Muscle of back (tissue), 11 donors: Measurements from ENCODE around the gene LYPD6. TPM values are rescaled to one million over a fixed set of nuclear protein-coding genes. Genes with fewer than 3 reads are reported as not detected.
A peak's percentile ranks its signal among the peaks of the same experiment; 100 is the strongest.

Source experiments
- DNase-seq, 3 donors: peaks; one replicate each; pipeline versions ENCODE4 v3.0.0 to v3.0.0-alpha.2; 2013
- polyA plus RNA-seq, 10 donors: library from polyadenylated mRNA; unstranded; fragments of 120-200 nt; gene quantifications; one replicate each; pipeline ENCODE4 v1.2.1, GENCODE V29; 2013; ENCODE audit not compliant: insufficient read length in 10 of 10

The LYPD6 gene
- polyA plus RNA-seq, 10 donors: 2.0 to 8.9 (median 2.4) TPM

DNA sequence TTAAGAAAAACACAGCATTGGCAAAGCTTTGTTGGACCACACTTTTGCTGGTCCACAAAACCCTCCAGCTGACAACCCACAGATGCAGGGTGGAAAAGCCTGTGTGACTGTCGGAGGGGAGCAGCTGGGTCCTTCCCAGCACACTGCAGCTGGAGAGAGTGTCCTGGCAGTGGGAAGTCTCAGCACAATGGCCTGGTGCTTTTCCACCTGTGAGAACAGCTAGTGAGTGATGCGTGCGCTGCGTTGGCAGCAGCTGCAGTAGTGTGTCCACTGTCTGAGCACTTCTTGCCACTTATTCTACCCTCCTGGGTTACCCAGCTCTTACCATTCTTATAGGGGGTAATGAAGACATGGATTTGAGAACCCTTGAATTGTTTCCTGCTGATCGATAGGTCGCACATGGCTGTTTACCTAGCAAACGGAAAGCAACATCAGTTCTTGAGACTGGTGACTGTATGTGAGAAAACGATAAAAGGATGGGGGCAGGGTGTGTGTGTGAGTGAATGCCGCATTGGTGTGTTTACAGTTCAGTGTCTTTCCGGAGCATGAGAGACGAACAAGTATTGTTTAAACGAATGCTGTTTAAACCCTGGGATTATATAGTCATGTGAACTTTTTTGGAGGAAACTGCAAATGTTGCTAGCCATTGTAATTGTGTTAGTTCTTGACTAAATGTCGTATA, 69.7 kb downstream of the LYPD6 start:
- no peak for DNase-seq

DNA sequence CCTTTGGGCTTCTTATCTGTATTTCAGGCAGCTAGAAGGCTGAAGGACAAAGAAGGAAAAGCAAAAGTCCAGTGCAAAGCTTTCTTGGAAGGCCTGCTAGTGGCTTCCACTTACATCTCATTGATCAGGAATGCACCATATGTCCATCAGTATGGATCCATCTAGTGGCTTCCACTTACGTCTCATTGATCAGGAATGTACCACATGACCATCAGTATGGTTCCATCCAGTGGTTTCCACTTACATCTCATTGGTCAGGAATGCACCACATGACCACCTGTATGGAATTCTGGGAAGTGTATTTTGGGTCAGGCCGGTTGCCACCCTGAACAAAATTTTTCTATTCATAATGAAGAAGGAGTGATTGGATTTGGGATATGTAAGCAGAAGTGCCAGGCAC, 70.6 kb downstream of the LYPD6 start:
- DNase-seq: peak in 1 of 3 donors; percentile 25

DNA sequence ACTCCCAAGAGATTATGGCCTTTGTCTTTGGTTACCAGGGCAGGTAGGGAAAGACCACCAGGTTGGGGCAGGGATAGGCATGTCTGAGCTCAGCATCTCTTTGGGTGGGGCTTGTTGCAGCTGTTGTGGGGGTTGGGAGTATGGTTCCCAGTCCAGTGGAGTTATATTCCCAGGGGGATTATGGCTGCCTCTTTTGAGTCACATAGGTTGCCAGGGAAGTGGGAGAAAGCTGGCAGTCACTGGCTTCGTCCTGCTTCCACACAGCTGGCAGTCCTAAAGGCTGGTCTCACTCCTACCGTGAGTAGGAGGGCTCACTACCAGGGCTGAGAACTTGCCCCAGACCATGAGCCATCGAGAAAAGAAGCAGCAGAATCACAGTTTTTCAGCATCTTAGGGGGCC, 79.1 kb downstream of the LYPD6 start:
- no peak for DNase-seq

DNA sequence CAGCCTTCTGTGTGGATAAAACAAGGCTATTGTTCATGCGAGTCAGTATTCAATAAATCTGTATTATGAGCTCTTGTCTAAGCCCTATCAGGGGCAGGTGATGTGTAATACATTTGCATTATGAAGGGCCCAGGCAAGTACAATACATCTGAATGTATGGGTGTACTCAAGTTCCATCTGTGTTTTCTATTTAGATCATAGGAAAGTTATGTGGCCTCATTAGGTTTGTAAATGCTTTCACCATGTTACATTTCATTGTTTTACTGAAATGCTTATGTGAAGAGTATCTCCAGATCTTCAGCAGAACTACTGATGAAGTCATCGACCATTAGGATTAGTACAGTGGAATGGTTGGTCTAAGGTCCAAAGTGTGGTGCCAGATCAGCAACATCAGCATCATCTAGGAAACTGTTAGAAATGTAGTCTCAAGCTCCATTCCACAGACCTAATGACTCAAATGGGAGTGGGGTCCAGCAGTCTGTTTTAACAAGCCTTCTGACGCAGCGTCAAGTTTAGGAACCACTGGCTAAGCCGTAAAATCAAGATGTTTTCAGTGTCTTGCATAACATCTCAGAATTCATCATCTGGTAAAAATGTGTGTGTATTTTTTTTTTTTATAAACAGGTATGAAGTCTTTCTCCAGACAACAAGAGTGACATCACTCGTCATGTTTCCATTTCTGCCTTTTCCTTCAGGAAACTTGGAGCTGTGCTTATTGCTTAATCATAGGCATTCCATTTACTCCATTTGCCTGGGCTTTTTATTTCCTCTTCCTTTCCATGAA, 80.5 kb downstream of the LYPD6 start:
- peak in 2 of 3 donors; percentile 29 to 83 for DNase-seq

DNA sequence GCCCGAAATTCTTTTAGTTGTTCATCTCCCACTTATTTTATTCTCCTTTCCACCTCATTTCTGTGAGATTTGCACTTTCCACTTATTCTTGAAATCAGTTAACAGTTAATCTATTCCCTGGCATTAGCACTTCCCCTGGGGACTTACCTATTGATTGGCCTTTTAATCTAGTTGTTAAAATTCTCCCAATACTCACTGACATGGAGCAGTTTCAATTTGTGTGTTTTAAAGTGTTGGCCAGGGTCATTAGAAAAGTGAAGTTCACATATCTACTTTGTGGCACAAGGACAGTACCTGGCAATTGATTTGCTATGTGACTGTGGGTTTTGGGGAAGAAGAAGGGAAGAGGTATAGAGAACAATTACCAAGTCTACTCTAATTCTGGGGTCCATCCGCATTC, 83.1 kb downstream of the LYPD6 start:
- DNase-seq: no peak

DNA sequence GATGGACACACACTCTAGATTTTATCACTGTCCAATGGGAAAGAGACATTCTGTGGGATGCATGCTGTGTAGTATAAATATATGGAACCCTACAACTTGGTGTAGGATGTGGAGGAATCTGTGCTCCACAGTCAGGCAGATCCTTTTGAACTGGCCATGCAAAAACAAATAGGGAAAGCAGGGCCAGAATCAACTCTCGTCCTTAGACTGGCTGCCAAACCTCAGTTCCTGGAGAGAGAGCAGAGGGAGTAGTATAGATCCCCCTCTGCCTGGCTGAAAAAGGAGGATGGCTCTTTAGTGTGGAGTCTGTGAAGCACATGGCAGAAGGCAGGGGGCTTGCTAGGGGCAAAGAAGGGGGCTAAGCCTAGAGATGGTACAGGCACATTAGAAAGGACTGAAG, 84.7 kb downstream of the LYPD6 start:
- DNase-seq: no peak

DNA sequence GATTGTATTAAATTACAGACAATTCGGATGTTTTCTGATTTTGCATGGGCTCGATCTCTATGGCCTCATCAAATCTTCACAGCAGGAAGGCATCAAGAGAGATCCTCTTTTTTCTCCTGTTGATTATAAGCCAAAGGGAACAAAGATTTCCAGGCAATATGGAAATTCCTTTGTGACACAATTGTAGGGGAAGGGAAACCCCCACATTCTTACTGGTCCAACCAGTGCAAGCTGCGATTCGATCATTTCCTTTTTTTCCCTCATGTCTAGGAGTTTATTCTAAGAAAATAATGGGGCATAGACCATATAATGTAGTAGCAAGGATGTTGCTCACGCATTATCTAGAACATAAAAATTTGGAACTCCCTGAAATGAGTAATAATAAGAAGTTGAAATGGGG, 87.7 kb downstream of the LYPD6 start:
- no peak for DNase-seq

DNA sequence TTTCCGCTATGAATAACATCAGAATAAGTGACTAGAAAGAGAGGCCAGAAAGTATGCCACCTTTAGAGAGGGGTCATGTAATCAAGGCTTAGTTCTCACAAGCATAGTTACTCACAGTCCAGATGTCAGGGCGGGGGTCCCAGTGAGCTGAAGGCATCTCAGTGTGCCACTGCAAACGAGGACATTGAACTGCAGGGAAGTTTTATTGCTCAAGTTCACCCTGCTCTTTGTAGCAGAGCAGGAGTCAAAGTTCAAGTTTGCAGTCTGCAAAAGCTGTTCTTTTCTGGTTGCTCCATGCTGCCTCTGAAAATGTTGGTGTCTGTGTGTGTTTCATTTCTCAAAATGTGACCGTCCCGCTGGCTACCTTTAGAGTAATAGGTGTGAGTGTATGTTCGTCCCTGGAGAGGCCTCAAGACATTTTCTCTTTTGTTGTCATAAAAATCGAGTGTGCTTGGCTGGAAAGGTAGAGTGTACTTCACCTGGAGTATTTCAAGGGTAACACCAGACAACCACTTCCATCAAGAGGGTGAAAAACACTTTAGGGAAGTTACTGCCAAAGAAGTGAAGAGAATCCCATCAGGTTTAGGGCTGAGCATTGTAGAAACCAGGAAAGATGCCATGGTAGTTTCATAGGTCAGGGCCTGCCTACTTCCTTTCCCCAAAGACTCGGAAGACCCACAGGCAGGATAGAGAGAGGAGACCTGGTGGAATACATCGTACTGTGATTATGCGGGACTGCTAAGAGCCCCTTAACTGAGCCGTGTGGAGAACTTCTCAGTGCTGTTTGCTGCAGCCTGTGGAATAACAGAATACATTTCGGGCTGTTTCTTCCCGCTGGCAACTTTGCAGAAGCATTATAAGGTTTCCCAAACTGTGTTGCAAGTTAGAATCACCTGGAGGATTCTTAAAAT, 89.9 kb downstream of the LYPD6 start:
- DNase-seq: no peak

DNA sequence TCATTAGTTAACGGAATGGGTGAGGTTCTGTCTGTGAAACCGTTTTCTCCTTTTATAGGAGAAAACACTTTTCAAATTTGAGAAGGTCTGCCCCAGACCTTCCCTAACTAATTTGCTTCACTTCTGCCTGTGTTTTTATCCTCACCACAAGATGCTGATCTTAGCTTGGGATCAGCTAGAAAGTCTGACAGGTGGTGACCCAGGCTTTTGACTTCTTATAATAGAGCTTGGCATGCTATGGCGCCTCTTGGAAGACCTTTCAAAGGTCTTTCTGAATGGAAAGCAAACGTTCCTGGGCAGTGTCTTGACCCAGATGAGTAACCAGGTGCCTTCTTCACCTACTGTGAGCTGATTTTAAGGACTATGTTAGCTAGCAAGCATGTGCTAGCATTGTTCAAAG, 91.4 kb downstream of the LYPD6 start:
- DNase-seq: no peak

DNA sequence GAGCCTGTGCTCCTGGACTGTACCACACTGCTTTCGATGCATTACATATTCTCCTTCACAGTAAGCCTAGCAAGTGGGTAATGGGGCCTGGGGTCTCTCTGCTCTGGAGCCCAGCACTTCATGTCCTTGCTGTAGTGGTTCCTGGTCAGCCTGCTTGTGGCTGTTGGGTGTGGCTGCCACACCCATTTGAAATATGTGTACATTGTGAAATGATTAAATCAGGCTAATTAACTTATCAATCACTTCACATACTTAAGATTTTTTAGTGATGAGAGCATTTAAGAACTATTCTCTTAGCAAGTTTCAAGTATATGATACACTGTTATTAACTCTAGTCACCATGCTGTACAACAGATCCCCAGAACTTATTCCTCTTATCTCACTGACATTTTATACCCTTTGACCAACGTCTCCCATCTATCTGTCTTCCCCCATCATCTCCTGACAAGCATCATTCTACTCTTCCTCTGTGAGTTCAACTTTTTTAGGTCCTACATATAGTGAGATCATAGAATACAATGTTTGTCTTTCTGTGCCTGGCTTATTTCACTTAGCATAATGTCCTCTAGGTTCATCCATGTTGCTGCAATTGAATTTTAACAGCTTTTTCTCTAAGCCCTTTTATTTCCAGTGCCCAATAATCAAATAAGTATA, 92.1 kb downstream of the LYPD6 start:
- peak in 1 of 3 donors; percentile 15 for DNase-seq

DNA sequence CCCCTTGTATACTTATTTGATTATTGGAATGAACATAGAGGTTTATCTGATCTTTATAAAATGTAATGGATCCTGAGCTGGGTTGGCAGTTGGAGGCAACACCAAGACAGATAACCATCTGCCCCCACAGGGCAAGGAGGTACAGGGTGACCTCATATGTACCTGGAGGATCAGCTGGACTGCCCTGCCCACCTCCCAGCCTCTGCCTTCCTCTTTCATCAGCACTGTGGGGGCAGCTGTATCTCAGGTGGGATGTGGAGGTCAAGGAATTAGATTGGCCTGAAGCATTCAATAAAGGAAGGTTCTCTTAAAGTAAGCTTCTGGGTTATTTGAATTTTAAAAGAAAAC, 92.6 kb downstream of the LYPD6 start:
- DNase-seq: no peak

DNA sequence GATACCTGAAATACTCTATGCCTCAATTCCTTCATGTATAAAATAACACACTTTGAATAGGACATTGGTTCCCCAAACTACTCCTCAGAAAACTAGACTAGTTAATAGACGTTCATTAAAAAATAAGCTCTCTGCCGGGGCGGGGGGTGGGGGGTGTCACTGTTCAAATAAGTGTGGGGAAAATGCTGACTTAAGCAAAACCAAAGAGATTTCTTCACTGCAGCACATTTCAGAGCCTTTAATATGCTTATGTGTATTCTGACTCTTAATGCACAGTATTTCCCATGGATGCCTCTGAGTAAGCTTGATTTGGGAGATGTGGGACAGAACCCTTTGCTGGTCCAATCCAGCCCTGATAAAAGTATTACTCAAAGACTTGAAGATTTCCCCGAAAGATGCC, 93.2 kb downstream of the LYPD6 start:
- no peak for DNase-seq

DNA sequence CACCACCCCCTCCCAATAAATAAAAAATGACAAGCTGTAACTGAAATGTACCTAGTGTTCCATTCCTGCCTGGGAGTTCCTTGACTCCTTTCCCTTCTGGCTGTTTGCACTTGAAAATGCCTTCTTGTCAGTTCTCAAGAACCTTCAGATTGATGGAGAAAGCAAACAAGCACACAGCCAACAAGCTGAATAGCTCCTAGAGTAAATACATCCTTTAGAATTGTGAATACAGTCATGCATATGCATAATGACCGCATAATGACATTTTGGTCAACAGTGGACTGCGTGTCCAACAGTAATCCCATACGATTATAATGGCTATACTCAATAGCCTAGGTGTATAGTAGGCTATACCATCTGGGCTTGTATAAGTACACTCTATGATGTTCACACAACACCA, 97.0 kb downstream of the LYPD6 start:
- DNase-seq: peak in 1 of 3 donors; percentile 14

DNA sequence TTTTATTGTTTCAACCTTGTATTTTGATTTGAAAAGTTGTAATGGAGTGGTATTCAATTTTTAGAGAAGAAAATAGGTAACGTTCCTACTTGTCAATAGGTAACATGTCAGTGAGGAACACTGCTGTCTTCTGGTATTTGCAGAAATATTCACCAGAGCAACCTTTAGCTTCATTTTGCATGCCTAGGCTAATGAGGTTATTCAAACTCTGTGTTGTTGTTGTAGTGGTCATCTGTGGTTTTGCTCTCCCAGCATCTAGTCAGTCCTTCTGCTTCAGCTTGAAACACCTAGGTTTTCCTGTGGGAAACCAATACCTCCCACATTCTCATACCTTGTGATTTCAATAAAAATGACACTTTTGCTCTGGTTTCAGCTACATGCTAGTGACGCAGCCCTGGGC, 98.4 kb downstream of the LYPD6 start:
- DNase-seq: no peak

DNA sequence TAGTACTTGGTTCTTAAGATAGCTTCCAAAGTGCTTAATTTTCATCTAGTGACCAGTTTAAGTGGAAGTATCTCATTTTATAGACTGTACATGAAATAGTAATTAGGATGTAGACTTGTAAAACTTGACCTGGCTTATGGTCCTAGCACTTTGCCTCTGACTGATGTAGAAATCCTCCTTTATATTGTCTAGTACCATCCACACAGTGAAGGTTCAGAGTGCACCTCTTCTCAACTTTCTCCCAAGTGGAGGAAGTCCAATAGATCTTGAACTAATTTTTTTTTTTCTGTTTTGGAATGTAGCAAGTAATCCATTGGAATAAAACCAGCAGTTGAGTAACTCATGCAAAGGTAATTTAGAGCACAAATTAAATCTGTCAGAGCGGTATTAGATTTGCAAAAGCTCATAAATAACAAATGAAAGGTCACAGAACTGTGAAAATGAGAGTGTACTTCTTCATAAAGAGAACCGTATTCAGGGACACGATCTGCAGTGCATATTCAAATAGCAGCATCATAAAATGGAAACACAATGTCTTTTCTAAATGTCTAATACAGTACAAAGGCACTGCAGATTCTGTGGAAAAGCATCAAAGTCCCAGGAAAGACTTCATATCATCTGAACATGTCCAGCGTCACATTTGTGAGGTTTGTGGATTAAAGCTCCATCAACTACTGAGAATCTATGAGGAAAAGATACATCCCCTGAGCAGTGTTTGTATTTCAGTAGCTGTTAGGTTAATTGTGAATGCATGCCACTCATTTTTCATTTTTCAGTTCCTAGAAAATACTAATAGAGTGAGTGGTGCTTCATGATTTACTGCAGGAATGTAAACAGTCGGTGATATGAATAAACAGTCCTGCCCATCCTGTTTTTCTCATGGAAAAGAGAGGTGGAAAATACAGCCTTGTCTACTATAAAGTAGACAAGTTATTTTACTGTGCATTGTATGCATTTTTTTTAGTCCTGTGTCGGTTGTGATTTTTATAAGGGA, 100.7 kb downstream of the LYPD6 start:
- DNase-seq: no peak

DNA sequence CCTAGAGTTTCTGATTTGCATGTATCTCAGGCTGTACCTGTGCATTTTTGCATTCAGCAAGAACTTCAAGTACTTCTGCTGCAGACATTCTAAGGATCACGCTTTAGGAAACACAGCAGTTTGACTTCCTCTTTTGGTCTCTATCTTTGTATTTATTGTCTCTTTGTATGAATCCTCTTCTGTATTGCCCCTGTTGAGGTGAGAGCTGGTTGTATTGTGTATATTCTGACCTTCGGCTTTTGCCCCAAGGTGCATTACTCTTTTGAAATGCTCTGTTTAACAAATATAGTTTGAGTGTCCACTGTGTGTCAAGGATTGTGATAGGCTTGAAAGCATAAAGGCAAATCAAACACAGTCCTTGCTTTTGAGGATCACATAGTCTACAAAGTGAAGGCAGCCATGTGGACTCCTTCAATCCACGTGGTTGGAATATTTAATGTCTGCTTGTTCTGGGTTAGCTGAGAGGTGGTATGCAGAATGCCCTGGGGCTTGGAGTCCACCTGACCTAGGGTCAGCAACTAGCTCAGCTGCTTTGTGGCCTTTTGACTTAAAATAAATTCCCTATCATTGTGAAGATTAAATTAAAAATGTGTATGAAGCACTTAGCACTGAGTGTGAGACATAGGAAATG, 108.1 kb downstream of the LYPD6 start:
- no peak for DNase-seq

DNA sequence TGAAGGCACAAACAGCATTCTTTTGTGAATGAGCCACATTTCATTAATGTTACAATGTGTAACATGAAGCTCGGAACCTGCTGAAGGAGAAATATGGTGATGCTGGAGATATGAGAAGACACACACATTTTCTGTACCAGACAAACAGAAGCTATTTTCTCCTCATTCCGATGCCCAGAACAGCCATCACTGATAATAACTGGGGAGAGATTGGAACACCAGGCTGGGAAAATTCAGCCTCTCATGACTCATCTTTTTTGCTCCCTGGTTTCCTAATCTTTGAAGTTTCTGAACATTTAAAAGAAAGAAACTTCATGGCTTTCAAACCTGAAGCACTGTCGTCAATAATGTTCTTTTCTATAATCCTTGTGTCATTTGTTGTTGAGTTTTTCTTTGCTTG, 110.9 kb downstream of the LYPD6 start:
- no peak for DNase-seq

DNA sequence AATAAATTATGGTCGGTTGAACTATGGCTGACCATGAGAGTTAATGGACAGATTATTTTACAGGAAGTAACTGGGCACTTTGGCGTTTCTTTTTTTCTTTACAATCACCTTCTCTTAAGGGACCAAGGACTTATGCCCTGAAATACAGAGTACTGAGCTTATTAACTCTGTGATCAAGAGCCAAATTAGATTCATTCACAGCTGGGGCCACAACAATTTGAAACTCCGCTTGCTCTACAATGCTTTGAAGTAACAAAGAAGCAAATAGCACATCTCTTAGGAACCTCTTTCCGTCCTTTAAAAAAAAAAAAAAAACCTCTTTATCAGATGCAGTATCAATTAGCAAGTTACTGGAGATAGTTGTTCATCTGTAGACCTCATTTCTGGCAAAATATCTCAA, 112.0 kb downstream of the LYPD6 start:
- no peak for DNase-seq

DNA sequence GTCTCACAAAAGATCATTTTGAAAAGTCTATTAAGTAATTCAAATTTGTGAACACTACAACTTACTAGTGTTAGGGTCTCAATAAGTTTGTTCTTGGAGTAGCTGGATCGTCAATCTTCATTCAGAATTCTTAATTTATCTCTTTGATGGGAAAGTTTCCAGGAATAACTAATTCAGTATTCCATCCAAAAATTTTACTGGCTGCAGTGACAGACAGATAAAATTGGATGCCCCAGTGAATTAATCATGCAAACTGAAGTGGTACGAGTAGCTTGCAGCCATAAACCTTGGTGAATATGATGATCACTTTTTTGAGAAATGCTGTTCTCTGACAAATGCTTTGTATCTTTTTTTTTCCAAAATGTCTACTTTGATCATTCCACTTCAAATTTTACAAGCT, 112.8 kb downstream of the LYPD6 start:
- DNase-seq: no peak

DNA sequence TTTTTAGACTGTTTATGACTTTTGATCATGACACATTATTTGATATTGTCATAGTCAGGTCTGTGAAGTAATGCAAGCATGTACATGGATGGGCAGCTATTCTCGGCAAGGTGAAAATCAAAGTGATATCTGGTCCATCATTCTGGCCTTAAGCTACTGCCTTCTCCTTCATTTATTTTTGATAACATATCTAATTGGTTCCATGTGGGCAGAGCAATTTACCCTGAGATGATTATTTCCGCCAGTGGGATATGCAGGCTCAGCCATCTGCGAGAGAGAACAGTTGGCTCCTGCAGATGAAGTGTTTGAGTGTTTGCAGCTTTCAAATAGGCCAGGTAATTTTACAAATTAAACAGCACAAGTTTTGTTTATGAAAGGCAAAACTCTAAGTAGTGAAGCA, 116.4 kb downstream of the LYPD6 start:
- no peak for DNase-seq
